Measurements from ENCODE around the gene SEPTIN3.

GRCh38 chr22:41978732-41979131 lies 9.5 kb downstream of the SEPTIN3 start:
- TF ChIP-seq, protein P1, sequence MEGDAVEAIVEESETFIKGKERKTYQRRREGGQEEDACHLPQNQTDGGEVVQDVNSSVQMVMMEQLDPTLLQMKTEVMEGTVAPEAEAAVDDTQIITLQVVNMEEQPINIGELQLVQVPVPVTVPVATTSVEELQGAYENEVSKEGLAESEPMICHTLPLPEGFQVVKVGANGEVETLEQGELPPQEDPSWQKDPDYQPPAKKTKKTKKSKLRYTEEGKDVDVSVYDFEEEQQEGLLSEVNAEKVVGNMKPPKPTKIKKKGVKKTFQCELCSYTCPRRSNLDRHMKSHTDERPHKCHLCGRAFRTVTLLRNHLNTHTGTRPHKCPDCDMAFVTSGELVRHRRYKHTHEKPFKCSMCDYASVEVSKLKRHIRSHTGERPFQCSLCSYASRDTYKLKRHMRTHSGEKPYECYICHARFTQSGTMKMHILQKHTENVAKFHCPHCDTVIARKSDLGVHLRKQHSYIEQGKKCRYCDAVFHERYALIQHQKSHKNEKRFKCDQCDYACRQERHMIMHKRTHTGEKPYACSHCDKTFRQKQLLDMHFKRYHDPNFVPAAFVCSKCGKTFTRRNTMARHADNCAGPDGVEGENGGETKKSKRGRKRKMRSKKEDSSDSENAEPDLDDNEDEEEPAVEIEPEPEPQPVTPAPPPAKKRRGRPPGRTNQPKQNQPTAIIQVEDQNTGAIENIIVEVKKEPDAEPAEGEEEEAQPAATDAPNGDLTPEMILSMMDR (conservative IDR thresholded peaks at IDR 0.05) = no peak
- no peak for TF ChIP-seq ZFX (IDR thresholded peaks at IDR 0.05)

Data from C4-2B (cell line).